Activated CD8-positive, alpha-beta memory T cell treated with anti-CD3 and anti-CD28 coated beads, Interleukin-2, amount 50 U/mL, for 48 hours (primary cell): ENCODE results near the gene FAM120B.

Experiments
- DNase-seq: peaks from one replicate; pipeline ENCODE4 v3.0.0-alpha.2; 2020

FAM120B gene

DNA sequence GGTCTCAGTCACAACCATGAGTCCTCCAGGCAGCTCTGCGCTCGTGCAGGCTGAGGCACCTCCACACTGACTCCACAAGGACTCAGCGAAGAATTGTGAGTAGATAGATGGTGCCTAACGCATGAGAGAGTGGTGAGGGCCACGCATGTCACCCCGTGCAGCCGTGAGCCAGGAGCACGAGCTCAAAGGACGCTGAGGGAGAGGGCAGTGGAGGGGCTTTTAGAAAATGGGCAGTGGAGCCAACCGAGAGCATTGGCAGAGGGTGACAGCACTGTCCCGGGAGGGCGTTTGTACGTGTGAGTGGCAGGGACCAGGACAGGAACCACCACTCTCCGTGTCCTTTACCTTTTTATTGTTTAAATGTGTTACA is 141.0 kb downstream of the FAM120B start:
- DNase-seq: no peak

DNA sequence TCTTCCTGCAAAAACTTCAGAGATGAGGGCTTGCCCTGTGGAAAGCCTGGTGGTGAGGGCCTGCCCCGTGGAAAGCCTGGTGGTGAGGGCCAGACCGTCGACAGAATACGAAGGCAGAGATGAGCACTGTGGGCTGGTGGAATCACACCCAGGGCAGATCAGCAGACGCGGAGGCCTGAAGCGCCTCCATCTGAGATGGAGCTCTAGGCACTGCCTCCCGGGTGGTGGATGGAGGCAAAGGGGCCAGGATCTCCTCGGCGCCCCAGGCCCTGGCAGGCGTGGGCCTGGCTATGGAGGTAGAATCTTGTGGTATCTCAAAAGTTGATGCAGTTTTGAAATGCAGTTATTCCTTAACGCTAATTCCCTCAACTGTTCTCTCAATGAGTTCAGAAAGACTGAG is 141.8 kb downstream of the FAM120B start:
- DNase-seq: no peak

DNA sequence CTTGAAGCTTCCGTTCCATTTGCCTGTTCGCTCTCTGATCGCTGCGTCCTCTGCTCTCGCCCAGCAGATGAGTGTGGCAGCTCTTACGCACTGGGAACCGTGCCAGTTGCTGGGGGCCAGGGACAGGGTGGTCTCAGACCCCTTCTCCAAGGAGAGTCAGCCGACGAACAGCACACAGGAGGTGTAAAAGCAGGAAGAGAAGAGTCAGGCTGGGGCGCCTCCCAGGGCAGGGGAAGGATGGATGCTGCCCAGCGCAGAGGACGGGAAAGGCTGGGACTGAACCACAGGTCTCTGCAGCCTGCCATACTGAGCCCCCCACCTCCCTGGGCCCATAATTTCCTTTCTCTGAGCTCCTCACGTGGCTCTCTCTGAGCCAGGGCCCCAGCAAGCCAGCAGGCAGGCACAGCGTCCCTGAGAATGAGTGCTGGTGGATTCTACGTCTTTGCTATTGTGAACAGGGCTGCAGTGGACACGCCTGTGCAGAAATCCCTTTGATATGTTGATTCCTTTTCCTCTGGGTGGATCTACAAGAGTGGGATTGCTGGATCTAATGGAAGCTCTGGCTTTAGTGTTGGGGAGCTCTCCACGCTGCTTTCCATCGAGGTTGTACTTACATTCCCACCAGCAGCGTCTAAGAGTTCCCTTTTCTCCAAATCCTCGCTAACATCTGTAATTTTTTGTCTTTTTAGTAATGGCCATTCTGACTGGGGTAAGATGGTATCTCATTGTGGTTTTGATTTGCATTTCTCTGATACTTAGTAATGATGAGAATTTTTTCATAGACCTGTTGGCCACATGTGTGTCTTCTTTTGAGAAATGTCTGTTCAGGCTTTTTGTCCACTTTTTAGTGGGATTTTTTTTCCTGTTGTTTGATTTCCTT is 142.4 kb downstream of the FAM120B start:
- no peak for DNase-seq

DNA sequence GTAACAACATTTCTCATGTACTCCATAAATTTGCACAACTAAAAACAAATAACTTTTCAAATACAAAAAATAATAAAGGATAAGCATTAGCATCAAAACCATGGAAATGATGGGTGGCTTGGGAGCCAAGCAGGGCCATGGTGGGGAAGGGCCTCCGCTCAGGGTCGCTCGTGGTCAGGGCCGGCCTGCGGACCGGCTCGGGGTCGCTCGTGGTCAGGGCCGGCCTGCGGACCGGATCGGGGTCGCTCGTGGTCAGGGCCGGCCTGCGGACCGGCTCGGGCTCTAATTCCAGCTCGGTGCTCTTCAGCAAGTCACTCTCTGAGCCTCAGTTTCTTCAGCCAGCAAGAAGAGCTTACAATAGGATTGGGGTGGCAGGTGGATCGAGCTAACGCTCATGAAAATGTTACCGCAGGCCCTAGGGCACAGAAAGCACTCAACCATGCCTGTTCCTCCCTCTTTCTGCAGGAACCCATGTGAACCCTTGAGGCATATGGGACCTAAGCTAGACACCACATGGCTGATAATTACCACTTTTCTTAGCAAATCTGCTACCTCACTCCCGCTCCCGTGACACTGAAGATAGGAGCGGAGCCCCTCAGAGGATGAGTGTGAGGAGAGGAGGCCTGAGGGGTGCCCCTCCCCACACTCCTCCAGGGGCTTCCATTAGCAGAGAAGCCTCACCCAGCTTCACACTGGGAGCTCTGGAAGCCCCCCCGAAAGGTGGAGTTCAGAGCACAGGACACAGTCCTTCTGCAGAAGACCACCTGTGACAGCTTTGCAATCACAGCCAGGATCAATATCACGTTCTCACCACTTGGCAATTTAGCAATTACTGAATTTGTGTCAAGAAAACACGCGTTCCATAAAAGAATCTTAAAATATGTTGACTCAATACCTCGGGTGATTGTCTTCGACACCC is 143.5 kb downstream of the FAM120B start:
- no peak for DNase-seq

DNA sequence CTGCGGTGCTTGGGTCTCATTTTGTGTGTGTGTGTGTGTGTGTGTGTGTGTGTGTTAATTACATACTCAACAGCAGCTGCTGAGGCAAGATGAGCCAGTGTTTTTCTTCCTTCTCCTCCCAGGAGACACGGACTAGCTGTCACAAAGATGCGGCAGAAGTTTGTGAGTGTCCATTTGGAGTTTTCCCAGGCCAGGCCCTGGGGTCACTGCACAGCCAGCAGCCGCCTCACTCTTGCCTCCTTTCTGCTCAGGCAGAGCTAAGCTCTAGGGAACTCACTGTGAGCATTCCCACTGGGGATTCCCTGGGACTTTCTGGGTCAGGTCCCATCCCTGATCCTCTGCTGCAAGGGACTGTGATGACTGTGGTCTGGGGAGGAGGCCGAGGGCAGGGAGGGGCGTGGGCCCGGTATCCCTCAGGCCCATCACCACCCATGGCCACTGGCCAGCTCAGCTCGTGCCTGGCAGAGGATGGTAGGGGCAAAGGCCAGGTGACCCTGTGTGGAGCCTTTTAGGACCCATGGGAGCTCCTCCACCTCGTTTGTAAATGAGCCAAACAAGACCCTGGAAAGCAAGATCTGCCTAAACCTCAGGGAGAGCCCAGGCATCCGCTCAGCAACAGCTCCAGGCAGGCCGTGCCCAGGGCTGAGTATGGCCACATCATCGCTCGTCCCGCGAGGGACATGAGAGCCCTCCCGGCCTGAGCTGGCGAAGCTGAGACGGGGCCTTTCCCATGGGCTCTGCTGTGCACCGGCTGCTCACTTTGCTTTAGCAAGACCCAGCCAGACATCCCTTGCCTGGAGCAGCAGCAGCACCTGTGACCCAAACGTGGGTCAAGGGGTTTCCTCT is 144.6 kb downstream of the FAM120B start:
- DNase-seq: no peak

DNA sequence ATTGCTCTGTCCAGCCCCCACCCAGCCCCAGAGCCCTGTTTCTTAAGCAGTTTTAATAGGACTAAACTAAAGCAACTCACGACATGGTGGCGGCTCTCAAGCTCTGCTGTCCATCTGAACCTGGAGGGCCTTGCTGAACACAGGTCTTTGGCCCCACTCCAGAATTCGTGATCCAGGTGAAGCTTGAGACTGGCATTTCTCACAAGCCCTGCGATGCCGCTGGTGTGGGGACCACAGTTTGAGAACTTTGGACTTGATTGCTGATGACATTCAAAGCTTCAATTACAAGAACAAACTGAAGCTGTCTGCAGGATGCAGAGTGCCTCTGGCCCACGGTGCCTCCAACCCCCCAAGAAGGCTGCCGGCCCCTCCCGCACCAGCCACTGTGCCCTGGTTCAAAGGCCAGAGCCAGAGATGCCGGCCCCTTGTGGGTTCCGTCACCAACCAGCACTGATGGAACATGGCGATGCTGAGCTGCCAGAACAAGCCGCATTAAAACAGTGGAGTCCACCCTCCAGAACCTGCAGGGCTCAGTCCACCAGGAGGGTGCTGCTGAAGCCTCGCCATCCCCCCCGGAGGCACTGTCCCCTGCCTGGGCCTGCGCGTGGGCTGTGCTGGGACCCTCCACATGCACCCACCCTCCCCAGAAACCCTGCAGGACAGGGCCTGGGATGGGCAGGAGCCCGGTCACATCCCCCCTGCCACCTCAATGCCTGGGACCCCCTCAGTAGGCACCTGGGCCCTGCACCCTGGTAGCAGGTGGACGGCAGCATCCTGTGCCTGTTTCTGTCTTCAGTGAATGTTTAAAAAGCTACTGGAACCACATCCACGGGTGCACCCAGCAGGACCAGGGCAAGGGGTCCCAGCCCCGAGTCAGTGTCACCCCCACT is 145.4 kb downstream of the FAM120B start:
- no peak for DNase-seq

DNA sequence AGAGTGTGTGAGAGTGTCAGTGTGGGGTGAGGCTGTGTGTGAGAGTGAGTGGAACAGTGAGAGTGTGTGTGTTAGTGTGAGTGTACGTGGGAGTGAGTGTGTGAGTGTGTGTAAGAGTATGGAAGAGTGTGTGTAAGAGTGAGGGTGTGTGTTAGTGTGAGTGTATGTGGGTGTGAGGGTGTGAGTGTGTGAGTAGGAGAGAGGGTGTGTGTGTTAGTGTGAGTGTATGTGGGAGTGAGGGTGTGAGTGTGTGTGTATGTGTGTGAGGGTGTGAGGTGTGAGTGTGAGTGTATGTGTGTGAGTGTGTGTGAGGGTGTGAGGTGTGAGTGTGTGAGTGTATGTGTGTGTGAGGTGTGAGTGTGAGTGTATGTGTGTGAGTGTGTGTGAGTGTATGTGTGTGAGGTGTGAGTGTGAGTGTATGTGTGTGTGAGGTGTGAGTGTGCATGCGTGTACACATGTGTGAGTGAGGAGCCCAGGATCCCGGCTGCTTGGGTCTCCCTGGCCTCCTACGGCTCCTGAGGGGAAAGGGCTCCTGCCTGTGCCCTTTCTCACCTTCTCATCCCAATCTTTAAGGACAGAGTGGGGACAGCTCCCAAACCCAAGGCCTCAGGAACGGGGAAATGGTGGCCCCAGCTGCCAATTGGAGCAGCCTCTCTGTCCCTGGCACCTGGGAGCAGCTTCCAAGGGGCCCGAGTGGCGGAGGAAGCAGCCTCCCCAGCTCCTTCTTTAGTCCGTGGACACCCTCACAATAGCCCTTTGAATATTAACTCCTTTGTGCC is 146.4 kb downstream of the FAM120B start:
- no peak for DNase-seq

DNA sequence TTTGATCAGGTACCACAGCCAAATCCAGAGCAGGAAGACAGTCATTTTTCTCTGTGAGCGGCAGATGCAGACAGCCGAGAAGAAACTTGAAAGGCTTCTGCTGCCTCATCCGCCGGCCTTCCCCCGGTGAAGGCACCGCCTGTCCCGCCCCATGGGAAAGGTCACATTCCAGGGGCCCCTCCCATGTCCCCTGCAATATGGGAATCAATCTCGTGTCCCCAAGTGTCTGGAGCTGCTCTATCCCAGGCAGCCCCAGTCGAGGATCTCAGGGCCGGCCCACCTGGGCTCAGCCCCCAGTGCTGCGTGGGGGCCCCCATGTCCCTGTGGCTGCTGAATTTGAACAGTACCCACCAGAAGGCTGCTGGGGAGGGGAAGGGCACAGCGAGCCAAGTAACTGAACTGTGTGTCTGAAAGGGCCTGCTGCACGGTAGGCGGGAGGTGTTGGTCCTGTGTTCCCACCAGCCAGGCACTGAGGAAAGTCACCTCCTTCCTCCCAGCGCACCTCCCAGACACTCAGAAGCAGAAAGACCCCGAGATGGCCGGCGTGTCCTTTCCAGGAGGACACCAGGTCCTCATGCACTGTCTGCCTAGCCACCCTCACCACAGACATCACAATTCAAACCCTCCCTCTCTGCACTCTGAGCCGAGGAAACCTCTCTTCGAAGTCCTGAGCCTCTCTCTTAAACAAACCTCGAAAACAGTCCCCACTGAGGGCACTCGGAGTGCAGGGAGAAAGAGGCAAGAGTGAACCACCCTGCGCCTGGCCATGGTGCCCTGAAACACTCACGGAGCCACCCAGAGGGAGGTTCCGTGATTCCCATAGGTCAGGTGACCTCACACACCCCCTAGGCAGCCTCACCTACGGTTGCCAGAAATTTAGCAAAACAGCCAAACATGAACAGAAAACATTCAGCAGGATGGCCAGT is 147.3 kb downstream of the FAM120B start:
- no peak for DNase-seq

DNA sequence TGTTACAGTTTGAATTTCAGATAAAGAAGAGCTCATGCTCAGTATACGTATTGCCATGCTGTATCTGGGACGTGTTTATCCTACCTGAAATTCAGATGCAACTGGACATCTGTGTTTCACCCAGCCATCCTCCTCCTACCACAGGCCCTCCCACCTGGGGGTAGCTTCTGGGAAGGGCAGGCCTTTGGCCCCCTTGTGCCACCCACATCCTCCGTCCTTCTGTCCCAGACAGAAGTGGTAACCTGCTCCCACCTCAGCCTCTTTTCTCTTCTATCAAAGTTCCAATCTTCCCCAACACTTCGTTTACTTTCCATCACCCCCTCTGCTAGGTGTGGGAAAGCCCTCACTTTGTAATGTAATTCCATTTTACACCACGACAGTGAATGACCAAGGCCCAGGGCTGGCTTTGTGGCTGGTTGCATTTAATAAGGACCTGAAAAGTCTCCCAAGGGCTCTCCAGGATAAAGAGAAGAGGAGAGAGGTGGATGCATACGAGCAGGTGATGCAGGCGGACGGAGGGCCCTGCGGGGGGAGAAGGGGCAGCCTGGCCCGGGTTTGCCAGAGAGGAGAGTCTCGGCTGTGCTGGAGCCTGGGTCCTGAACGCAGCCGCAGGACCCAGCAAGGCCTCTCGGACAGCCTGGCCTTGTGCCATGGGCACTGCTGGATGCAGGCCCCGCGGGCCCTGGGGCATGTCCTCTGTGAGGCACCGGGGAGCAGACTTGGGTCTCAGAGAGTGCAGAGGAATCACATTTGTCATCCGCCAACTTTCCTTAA is 148.1 kb downstream of the FAM120B start:
- DNase-seq: no peak

DNA sequence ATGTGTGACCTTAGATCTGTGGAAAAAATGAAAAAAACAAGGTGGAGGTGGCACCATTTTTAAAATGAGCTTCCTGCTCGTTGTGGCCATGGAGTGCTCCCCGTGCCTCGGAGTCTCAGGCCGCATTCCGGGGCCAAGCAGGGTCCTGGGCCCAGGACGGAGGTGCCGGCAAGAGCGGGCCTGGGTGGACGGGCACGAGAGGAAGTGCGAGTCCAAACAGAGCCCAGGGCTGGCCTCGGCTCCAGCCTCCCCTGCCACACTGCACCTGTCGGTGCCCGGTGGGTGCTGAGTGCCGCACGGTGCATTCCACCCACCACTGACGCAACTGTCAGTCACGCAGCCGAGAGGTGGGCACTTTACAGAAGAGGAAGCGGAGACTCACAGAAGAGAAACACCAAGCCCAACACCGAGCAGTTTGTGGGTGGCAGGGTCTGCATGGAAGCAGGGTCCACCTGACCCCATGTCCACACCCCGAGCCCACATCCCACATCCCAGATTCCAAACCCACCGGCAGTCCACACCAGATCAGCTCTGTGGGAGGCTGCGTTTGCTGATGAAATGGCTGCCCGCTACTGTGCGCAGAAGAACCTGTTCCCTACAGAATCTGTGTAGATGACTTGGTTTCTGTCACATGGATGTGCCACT is 148.9 kb downstream of the FAM120B start:
- DNase-seq: no peak

DNA sequence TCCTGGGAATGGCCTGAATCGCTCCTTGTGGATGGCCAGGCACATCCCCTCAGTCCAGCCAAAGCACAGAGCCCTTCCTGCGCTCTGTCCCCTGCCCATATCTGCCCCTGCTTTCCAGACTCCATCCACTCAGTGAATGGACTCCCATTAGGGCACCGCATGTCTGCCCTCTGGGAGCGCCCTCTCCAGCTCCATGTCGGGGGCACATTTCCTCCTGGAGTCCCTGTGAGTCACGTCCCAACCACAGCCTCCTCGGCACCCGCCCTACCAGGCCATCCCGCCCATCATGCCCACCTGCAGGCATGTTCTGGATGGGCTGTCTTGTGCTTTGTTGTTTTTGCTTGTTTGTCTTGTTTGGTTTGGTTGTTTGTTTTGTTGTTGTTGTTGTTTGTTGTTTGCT is 149.8 kb downstream of the FAM120B start:
- no peak for DNase-seq
